Globus pallidus (tissue), 1 donor: ENCODE measurements around the gene ZFPM1.

Experiments used
- DNase-seq: peaks from one replicate; pipeline ENCODE4 v3.0.0-alpha.2; 2015; ENCODE audit warnings: low spot score

Gene ZFPM1

GRCh38 chr16:88448461-88449266, 4.4 kb upstream of the ZFPM1 start:
- DNase-seq, result no peak

DNA sequence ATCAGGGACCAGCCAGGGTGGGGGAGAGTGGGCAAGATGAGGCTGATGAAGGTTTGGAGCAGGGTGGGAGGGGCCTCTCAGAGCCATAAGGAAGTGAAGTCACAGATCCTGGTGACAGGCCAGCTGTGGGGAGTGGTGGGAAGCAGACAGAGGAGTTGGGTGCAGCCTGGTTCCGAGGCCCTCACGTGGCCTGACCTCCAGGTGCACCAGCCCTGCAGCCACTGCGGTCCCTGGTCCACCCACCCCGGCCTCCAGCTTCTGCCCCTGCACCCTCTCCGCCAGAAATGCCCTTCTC, 3.9 kb upstream of the ZFPM1 start:
- DNase-seq, result no peak

- no peak for DNase-seq
Observed at GRCh38 chr16:88451586-88452481, 1.2 kb upstream of the ZFPM1 start.

GRCh38 chr16:88452482-88453216, 431 bp upstream of the ZFPM1 start:
- DNase-seq, result peak; percentile 92

DNA sequence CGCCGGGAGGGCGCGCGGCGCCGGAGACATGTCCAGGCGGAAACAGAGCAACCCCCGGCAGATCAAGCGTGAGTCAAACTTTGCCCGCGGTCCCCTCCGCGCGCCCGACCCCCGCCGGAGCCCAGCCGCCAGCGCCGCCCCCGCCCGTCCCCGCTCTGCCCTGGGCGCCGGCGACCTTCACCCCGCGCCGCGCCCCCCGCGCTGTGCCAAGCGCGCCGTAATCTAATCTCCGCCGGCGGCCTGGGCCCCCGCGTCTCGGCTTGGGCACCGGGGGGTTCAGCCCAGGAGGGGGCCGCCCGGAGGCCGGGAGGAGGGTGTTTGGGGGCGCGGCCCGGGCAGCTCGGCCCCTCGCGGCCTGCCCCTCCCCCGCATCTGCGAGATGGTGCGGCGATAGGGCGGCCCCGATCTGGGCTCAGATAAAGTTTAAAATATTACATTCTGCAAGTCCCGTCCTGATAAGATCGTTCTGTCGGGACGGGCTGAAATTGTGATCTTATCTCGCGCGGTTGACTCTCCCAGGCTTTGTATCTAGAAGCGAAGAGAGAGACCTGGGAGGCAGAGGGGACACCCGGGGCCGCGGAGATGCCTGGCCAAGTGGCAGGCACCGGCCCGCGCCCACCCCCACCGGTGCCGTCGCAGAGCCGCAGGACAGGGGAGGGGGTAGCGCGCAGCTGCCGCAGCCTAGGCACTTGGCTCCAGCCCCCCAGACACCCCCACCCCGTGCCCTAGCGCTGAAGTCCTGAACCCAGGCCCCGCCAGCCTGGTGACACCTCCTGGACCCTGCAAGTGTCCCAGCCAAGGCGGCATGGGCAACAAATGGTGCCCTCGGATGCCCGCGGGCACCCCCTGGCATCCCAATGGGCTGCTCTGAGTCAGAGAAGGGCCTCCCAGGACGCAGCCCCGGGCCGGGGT, 787 bp downstream of the ZFPM1 start:
- no peak for DNase-seq

- DNase-seq, result no peak
Observed at GRCh38 chr16:88454523-88454947, 1.5 kb downstream of the ZFPM1 start.

DNA sequence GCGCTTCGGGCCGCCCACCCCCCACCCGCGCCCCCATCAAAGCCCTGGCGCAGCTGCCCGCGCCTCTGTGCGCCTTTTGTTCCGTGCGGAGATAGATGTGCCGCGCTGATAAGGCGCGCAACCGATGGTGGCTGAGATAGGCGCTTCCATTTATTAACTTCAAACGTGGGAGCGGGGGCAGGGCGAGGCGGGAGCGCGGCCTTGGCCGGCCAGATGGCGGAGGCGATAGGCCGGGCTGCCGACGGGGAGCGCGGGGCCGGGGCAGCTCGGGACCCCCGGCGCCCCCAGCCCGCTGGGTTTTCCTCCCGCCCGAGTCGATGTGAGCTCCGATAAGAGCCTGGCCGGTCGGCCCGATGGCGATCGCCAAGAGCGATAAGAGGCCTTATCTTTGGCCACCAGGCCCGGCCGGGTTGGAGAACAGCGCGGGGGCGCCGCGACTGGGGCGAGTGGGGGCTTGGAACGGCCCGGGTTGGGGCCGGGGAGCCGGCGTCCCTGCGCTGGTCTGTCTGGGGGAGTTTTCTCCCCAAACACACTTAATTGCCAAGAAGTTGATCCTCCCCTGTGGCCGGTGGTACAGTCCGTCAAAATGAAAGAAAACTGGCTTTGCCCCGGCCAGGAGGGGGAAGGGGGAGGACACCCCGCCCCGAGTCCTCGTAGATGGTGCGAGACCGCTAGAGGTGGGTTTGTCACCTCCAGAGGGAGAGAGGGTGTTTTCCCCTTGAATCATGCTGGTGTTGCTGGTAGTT, 2.7 kb downstream of the ZFPM1 start:
- no peak for DNase-seq

GRCh38 chr16:88456356-88457292, 3.5 kb downstream of the ZFPM1 start:
- DNase-seq, result no peak

- DNase-seq, result no peak
Observed at GRCh38 chr16:88458039-88458772, 5.1 kb downstream of the ZFPM1 start.

GRCh38 chr16:88458773-88459235, 5.7 kb downstream of the ZFPM1 start:
- no peak for DNase-seq

- DNase-seq, result no peak
Observed at GRCh38 chr16:88459366-88460073, 6.4 kb downstream of the ZFPM1 start.

- DNase-seq, result no peak
Observed at GRCh38 chr16:88460496-88461330, 7.6 kb downstream of the ZFPM1 start.

- no peak for DNase-seq
Observed at GRCh38 chr16:88461331-88462269, 8.5 kb downstream of the ZFPM1 start.

DNA sequence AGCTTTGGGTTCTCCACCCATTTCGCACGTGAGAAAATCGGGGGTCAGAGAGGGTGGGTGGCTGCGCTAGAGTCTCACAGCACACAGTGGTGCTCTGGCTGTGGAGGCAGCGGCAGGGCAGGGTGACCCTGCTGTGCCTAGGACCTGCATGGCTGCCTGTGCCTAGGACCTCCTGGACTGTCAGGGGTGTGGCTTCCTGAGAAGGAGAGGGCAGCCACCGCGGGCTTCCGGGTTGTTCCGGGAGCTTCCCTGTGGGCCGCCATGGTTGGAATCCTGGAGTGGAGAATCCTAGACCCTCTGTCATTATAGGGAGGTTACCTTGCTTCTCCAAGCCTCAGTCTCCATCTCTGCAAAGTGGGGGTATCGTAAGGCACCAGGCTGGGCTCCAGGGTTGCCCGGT, 9.3 kb downstream of the ZFPM1 start:
- no peak for DNase-seq

DNA sequence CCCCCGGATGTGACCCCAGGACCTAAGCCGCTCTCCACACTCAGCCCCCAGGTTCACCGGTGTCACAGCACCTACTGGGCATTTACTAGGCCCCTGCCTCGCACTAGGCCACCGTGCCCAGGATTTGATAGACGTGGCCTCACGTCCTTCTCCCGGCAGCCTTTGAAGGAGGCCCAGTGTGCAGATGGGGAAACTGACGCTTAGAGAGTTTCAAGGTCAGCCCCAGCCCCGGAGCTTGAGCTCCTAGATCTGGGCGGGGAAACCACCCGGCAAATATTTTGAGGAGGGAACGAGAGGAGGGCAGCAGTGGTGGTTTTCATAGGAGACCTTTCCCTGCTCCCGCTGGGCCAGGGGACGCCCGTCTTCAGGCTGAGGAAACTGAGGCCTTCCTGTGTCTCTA, 10.3 kb downstream of the ZFPM1 start:
- DNase-seq, result no peak
